Mesenchymal stem cell (in vitro differentiated cells and primary cell): ENCODE data around the gene IDH3A.

Source experiments
- DNase-seq: peaks from one replicate; pipeline ENCODE4 v3.0.0-alpha.2; 2013
- H2AFZ ChIP-seq: one replicate; pipeline ENCODE4 v1.6.1; 2013; ENCODE audit warnings: low read depth, mild to moderate bottlenecking, control low read depth, inconsistent platforms, low read length, moderate library complexity
- H2AK5ac ChIP-seq: 2 replicates; pipeline ENCODE4 v1.6.1; 2013; ENCODE audit warnings: low read length, moderate library complexity, mild to moderate bottlenecking, inconsistent platforms; ENCODE audit not compliant: severe bottlenecking
- H2BK120ac ChIP-seq: one replicate; pipeline ENCODE4 v1.6.1; 2013; ENCODE audit warnings: low read depth, mild to moderate bottlenecking, inconsistent platforms, low read length, moderate library complexity
- H2BK12ac ChIP-seq, 2 experiments: one replicate each; pipeline ENCODE4 v1.6.1; 2013; ENCODE audit warnings: inconsistent platforms in 2 of 2, low read length in 2 of 2, mild to moderate bottlenecking in 2 of 2, moderate library complexity in 2 of 2, control low read depth in 1 of 2
- H2BK15ac ChIP-seq: one replicate; pipeline ENCODE4 v1.6.1; 2013; ENCODE audit warnings: mild to moderate bottlenecking, low read depth, inconsistent platforms; ENCODE audit not compliant: poor library complexity, severe bottlenecking
- H2BK5ac ChIP-seq: 2 replicates; pipeline ENCODE4 v1.6.1; 2013; ENCODE audit warnings: low read depth, mild to moderate bottlenecking, low read length, control low read depth, inconsistent platforms; ENCODE audit not compliant: poor library complexity, severe bottlenecking
- H3K14ac ChIP-seq, 2 experiments: one replicate each; pipeline ENCODE4 v1.6.1; 2013; ENCODE audit warnings: inconsistent platforms in 2 of 2, low read length in 2 of 2, control low read depth in 1 of 2, mild to moderate bottlenecking in 1 of 2, moderate library complexity in 1 of 2
- H3K18ac ChIP-seq, 2 experiments: one replicate each; pipeline ENCODE4 v1.6.1; 2013; ENCODE audit warnings: inconsistent platforms in 2 of 2, low read length in 2 of 2, control low read depth in 1 of 2, low read depth in 1 of 2, mild to moderate bottlenecking in 1 of 2
- H3K23ac ChIP-seq, 2 experiments: one replicate each; pipeline ENCODE4 v1.6.1; 2013; ENCODE audit warnings: inconsistent platforms in 2 of 2, low read length in 2 of 2, mild to moderate bottlenecking in 2 of 2, moderate library complexity in 2 of 2, control low read depth in 1 of 2
- H3K27ac ChIP-seq: 2 replicates; pipeline ENCODE4 v1.5.1; 2013; ENCODE audit warnings: mild to moderate bottlenecking, moderate library complexity, low read length, control low read depth, inconsistent platforms; ENCODE audit not compliant: poor library complexity, severe bottlenecking
- H3K27me3 ChIP-seq, 2 experiments: 2 replicates each; pipeline versions ENCODE4 v1.6.1 to v1.7.0; 2013; ENCODE audit warnings: low read length in 2 of 2, mild to moderate bottlenecking in 2 of 2, moderate library complexity in 2 of 2, control low read depth in 1 of 2, inconsistent platforms in 1 of 2; ENCODE audit not compliant: control insufficient read depth in 1 of 2, insufficient read depth in 1 of 2
- H3K36me3 ChIP-seq, 2 experiments: 2 replicates each; pipeline versions ENCODE4 v1.6.1 to v1.7.0; 2013; ENCODE audit warnings: low read length in 2 of 2, control low read depth in 1 of 2, inconsistent platforms in 1 of 2, low read depth in 1 of 2, mild to moderate bottlenecking in 1 of 2; ENCODE audit not compliant: insufficient read depth in 2 of 2, control insufficient read depth in 1 of 2
- H3K4ac ChIP-seq, 2 experiments: one replicate each; pipeline ENCODE4 v1.6.1; 2013; ENCODE audit warnings: inconsistent platforms in 2 of 2, low read length in 2 of 2, mild to moderate bottlenecking in 2 of 2, moderate library complexity in 2 of 2, control low read depth in 1 of 2, low read depth in 1 of 2
- H3K4me1 ChIP-seq: 2 replicates; pipeline ENCODE4 v1.6.1; 2013; ENCODE audit warnings: low read depth, low read length, control low read depth; ENCODE audit not compliant: control insufficient read depth, insufficient read depth
- H3K4me2 ChIP-seq: 2 replicates; pipeline ENCODE4 v1.6.1; 2013; ENCODE audit warnings: low read length, mild to moderate bottlenecking, inconsistent platforms; ENCODE audit not compliant: poor library complexity, severe bottlenecking
- H3K4me3 ChIP-seq, 2 experiments: 2 replicates each; pipeline versions ENCODE4 v1.5.1 to v1.7.0; 2013; ENCODE audit warnings: low read length in 2 of 2, mild to moderate bottlenecking in 2 of 2, control low read depth in 1 of 2, low read depth in 1 of 2; ENCODE audit not compliant: insufficient read depth in 1 of 2
- H3K79me1 ChIP-seq: replicated peaks from 2 replicates; pipeline ENCODE4 v1.6.1; 2013; ENCODE audit warnings: mild to moderate bottlenecking, control low read depth, low read length, inconsistent platforms; ENCODE audit not compliant: poor library complexity, severe bottlenecking
- H3K9ac ChIP-seq: 2 replicates; pipeline ENCODE4 v1.7.0; 2013; ENCODE audit warnings: mild to moderate bottlenecking, low read length, moderate library complexity
- H3K9me3 ChIP-seq: 2 replicates; pipeline ENCODE4 v1.7.0; 2013; ENCODE audit warnings: mild to moderate bottlenecking, low read length; ENCODE audit not compliant: control insufficient read depth
- H4K8ac ChIP-seq: one replicate; pipeline ENCODE4 v1.6.1; 2013; ENCODE audit warnings: inconsistent platforms, mild to moderate bottlenecking, low read length, moderate library complexity
- H4K91ac ChIP-seq: one replicate; pipeline ENCODE4 v1.6.1; 2013; ENCODE audit warnings: mild to moderate bottlenecking, low read length, inconsistent platforms
- WGBS: methylation state at CpG from one replicate; pipeline ENCODE4 v1.1.7; 2013; ENCODE audit warnings: mixed read lengths; 5-methylcytosine and 5-hydroxymethylcytosine counted together

IDH3A gene

DNA sequence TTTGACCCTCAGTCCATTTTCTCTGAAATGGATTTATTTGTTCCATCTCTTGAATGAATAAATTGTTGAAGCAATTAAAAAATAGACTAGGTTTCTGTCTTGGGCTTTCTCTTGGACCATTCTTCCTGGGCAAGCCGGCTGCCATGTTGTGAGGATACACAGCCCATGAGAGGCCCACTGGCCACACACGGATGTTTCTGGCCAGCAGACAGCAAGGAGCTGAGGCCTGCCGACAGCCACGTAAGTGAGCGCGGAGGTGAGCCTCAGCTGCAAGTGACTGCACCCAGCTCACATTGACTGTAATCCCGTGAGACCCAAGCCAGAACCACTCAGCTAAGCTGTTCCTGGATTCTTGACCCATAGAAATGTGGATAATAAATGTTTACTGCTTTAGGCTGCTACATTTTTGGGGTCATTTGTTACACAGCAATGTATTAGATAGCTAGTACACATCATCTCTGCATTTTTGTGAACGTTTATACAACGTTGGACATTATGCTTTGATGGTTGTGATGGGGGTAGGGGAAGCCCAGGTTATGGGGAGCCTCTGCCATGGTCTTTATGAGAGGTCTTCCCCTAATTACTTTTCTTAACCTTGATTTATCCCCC lies 22.8 kb downstream of the IDH3A start:
- Histone ChIP-seq H3K4me2 (no peak overlapping the region), H2AFZ (no peak overlapping the region), H4K91ac (no peak overlapping the region), H3K79me1 (no peaks in the 10 kb centered on the region), H3K27me3 (no peaks in the 10 kb centered on the region), H3K9me3 (peaks cover 4% of the 10 kb centered on the region), H2BK120ac (no peak overlapping the region), H2BK12ac (no peak overlapping the region), H3K36me3 (peaks cover 32 to 59% of the 10 kb centered on the region in 2 experiments), H2BK15ac (no peak overlapping the region), H3K4me1 (no peaks in the 10 kb centered on the region), H3K27ac (no peak overlapping the region), H2BK5ac (no peak overlapping the region), H4K8ac (no peak overlapping the region), H3K14ac (no peak overlapping the region), H2AK5ac (no peak overlapping the region), H3K4me3 (no peak overlapping the region), H3K23ac (no peak overlapping the region), H3K4ac (no peak overlapping the region), H3K18ac (no peak overlapping the region), H3K9ac (no peak overlapping the region)
- over 99% methylated on average over 7 of the region's 9 CpGs for WGBS
- DNase-seq = no peak

DNA sequence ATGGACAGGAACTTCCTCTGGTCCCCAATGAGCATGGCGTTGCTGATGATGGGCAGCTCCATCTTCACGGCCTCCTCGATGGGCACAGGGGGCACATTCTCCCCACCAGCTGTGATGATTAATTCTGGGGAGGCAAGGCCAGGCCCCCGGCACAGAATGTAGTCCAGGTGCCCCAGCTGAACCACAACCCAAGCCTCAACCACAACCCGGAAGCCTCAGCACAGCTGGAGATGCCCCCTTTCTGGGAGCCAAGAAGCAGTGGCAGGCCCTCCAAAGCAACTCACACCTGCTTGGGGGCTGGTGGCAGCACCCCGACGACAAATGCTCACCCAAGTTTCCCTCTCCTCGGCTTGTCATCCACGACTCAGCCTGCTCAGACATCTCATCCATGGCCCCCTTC lies 25.2 kb downstream of the IDH3A start:
- no peak overlapping the region for H2BK120ac ChIP-seq
- H3K18ac ChIP-seq = no peak overlapping the region
- no peak overlapping the region for H2AFZ ChIP-seq
- no peak overlapping the region for H2BK12ac ChIP-seq
- no peak overlapping the region for H2AK5ac ChIP-seq
- H3K36me3 ChIP-seq = peaks cover 32 to 35% of the 10 kb centered on the region in 2 experiments
- no peak overlapping the region for H3K4me2 ChIP-seq
- H2BK15ac ChIP-seq = no peak overlapping the region
- H4K8ac ChIP-seq = no peak overlapping the region
- no peak overlapping the region for H3K23ac ChIP-seq
- H2BK5ac ChIP-seq = no peak overlapping the region
- H3K4ac ChIP-seq = no peak overlapping the region
- DNase-seq = no peak
- no peaks in the 10 kb centered on the region for H3K79me1 ChIP-seq
- H3K9me3 ChIP-seq = peaks cover 4% of the 10 kb centered on the region
- WGBS = 91% methylated on average over 9 of the region's 9 CpGs
- H3K27ac ChIP-seq = no peak overlapping the region
- H3K9ac ChIP-seq = no peak overlapping the region
- no peak overlapping the region for H3K4me3 ChIP-seq
- no peak overlapping the region for H4K91ac ChIP-seq
- H3K4me1 ChIP-seq = peaks cover 3% of the 10 kb centered on the region
- H3K14ac ChIP-seq = no peak overlapping the region
- H3K27me3 ChIP-seq = peaks cover 0 to 13% of the 10 kb centered on the region in 2 experiments

- Histone ChIP-seq H3K23ac (no peak overlapping the region), H4K8ac (no peak overlapping the region), H3K4ac (no peak overlapping the region), H3K18ac (no peak overlapping the region), H2AK5ac (no peak overlapping the region), H4K91ac (no peak overlapping the region), H2BK12ac (no peak overlapping the region), H2AFZ (no peak overlapping the region), H2BK5ac (no peak overlapping the region), H3K4me2 (no peak overlapping the region), H3K9me3 (peaks cover 4% of the 10 kb centered on the region), H3K4me3 (no peak overlapping the region), H2BK120ac (no peak overlapping the region), H3K9ac (no peak overlapping the region), H3K27me3 (peaks cover 0 to 18% of the 10 kb centered on the region in 2 experiments), H3K4me1 (peaks cover 3% of the 10 kb centered on the region), H2BK15ac (no peak overlapping the region), H3K79me1 (no peaks in the 10 kb centered on the region), H3K27ac (no peak overlapping the region), H3K36me3 (peaks cover 26 to 29% of the 10 kb centered on the region in 2 experiments), H3K14ac (no peak overlapping the region)
- 63% methylated on average over 1 of the region's 2 CpGs for WGBS
- DNase-seq = no peak
Measured at GRCh38 chr15:78175330-78175729, 26.2 kb downstream of the IDH3A start.

DNA sequence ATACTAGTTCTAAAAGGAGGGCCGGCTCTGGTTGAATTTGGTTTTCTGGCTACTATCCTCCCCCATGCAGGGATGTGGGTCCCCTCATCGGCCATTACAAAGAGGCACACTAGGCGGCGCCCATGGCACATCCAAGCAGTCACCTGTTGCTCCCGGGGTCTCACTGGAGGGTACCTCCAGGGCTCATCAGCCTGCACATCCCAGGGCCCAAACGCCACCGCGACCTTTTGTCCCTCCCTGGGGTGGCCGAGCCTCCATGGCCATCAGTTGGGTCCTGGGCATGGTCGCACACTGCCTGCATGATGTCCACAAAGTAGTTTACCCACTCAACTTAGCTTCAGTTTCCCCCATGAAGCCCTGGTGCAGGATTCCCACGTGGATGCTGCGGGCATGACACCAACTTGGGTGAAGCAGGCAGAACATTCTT lies 28.3 kb downstream of the IDH3A start:
- peaks cover 0 to 23% of the 10 kb centered on the region in 2 experiments for H3K27me3 ChIP-seq
- no peak overlapping the region for H4K8ac ChIP-seq
- no peak overlapping the region for H2BK12ac ChIP-seq
- peak; percentile 35 for DNase-seq
- 17% methylated on average over 11 of the region's 12 CpGs for WGBS
- no peak overlapping the region for H3K27ac ChIP-seq
- H2AK5ac ChIP-seq = no peak overlapping the region
- no peak overlapping the region for H3K9ac ChIP-seq
- H3K23ac ChIP-seq = no peak overlapping the region
- H2BK5ac ChIP-seq = no peak overlapping the region
- no peak overlapping the region for H2AFZ ChIP-seq
- peaks cover 3% of the 10 kb centered on the region for H3K4me1 ChIP-seq
- peaks cover 4 to 15% of the 10 kb centered on the region in 2 experiments for H3K36me3 ChIP-seq
- no peak overlapping the region for H4K91ac ChIP-seq
- no peaks in the 10 kb centered on the region for H3K79me1 ChIP-seq
- no peak overlapping the region for H3K14ac ChIP-seq
- no peak overlapping the region for H2BK120ac ChIP-seq
- H3K4me3 ChIP-seq = no peak overlapping the region
- no peak overlapping the region for H3K18ac ChIP-seq
- H3K9me3 ChIP-seq = no peaks in the 10 kb centered on the region
- no peak overlapping the region for H3K4ac ChIP-seq
- H3K4me2 ChIP-seq = no peak overlapping the region
- H2BK15ac ChIP-seq = no peak overlapping the region
